HEK293 (cell line): ENCODE results near the gene TRAPPC6A.
A peak's percentile ranks its signal among the peaks of the same experiment; 100 is the strongest.

ENCODE experiments used
- CTCF ChIA-PET: fragments of 350-600 bp; formaldehyde crosslinking; extraction: SDS; loops from one replicate; lab custom pipeline; 2021; ENCODE audit warnings: antibody characterized with exemption; lab: Yijun Ruan, JAX
- POLR2A ChIA-PET: fragments of 300-600 bp; formaldehyde crosslinking; extraction: SDS; loops from one replicate; lab custom pipeline; 2020; ENCODE audit warnings: antibody characterized with exemption, inconsistent platforms; lab: Yijun Ruan, JAX
- H3K27ac ChIP-seq: fragments of 200-500 bp; sonication (Bioruptor generic); 2 replicates; pipeline ENCODE4 v1.5.1; 2014; ENCODE audit warnings: low read depth, low read length, control low read depth, inconsistent platforms; ENCODE audit errors: extremely low read depth
- H3K36me3 ChIP-seq, 2 experiments: fragments of 200-500 bp in 1 of 2; sonication (Bioruptor generic) in 1 of 2; 1 replicate in 1 of 2; 2 replicates in 1 of 2; pipeline ENCODE4 v1.5.1; 2014 to 2017; ENCODE audit warnings: inconsistent platforms in 2 of 2, low read length in 2 of 2; ENCODE audit not compliant: control insufficient read depth in 2 of 2, insufficient read depth in 1 of 2
- H3K4me1 ChIP-seq: fragments of 200-500 bp; sonication (Bioruptor generic); 2 replicates; pipeline ENCODE4 v1.5.1; 2014; ENCODE audit warnings: mild to moderate bottlenecking, low read length, inconsistent platforms; ENCODE audit not compliant: control insufficient read depth, insufficient read depth
- H3K4me3 ChIP-seq: 2 replicates; pipeline ENCODE4 v1.5.1; 2011; ENCODE audit warnings: low read depth, mild to moderate bottlenecking, control low read depth, low read length, moderate library complexity
- H3K9me3 ChIP-seq: fragments of 200-500 bp; sonication (Bioruptor generic); 2 replicates; pipeline ENCODE4 v1.5.1; 2014; ENCODE audit warnings: low read depth, low read length, inconsistent platforms; ENCODE audit not compliant: control insufficient read depth, insufficient read depth
- GLIS2 ChIP-seq: fragments of 450-650 bp; formaldehyde crosslinking; IDR thresholded peaks from 2 replicates; pipeline ENCODE4 v1.5.1; 2016; ENCODE audit warnings: missing biosample characterization, missing genetic modification characterization
- KLF1 ChIP-seq: fragments of 450-650 bp; formaldehyde crosslinking; IDR thresholded peaks from 2 replicates; pipeline ENCODE4 v1.5.1; 2016; ENCODE audit warnings: missing biosample characterization, missing genetic modification characterization
- PRDM1 ChIP-seq: fragments of 450-650 bp; formaldehyde crosslinking; IDR thresholded peaks from 2 replicates; pipeline ENCODE4; 2016; ENCODE audit warnings: missing biosample characterization, missing genetic modification characterization
- YY1 ChIP-seq: fragments of 450-650 bp; formaldehyde crosslinking; IDR thresholded peaks from 2 replicates; pipeline ENCODE4 v1.5.1; 2018; ENCODE audit warnings: missing biosample characterization, missing genetic modification characterization
- ZBTB17 ChIP-seq: fragments of 450-650 bp; formaldehyde crosslinking; IDR thresholded peaks from 2 replicates; pipeline ENCODE4 v1.5.1; 2016; ENCODE audit warnings: missing biosample characterization, missing genetic modification characterization
- ZBTB20 ChIP-seq: fragments of 450-650 bp; formaldehyde crosslinking; IDR thresholded peaks from 2 replicates; pipeline ENCODE4 v1.5.1; 2016; ENCODE audit warnings: missing biosample characterization, missing genetic modification characterization
- ZEB2 ChIP-seq: fragments of 450-650 bp; formaldehyde crosslinking; IDR thresholded peaks from 2 replicates; pipeline ENCODE4 v1.5.1; 2016; ENCODE audit warnings: missing biosample characterization, missing genetic modification characterization
- ZNF16 ChIP-seq: fragments of 450-650 bp; formaldehyde crosslinking; IDR thresholded peaks from 2 replicates; pipeline ENCODE4 v1.5.1; 2016; ENCODE audit warnings: low read depth, missing biosample characterization, missing genetic modification characterization
- ZNF2 ChIP-seq: fragments of 450-650 bp; formaldehyde crosslinking; IDR thresholded peaks from 2 replicates; pipeline ENCODE4 v1.5.1; 2016; ENCODE audit warnings: missing biosample characterization, missing genetic modification characterization
- ZNF24 ChIP-seq: fragments of 450-650 bp; formaldehyde crosslinking; IDR thresholded peaks from 2 replicates; pipeline ENCODE4 v1.5.1; 2016; ENCODE audit warnings: missing biosample characterization, missing genetic modification characterization
- ZNF292 ChIP-seq: fragments of 450-650 bp; formaldehyde crosslinking; IDR thresholded peaks from 2 replicates; pipeline ENCODE4 v1.5.1; 2016; ENCODE audit warnings: low read depth, missing biosample characterization, missing genetic modification characterization, borderline replicate concordance
- ZNF341 ChIP-seq: fragments of 450-650 bp; formaldehyde crosslinking; IDR thresholded peaks from 2 replicates; pipeline ENCODE4; 2016; ENCODE audit warnings: low read depth, missing biosample characterization, missing genetic modification characterization
- ZNF350 ChIP-seq: fragments of 450-650 bp; formaldehyde crosslinking; IDR thresholded peaks from 2 replicates; pipeline ENCODE4 v1.5.0; 2017; ENCODE audit warnings: missing biosample characterization, mild to moderate bottlenecking, missing genetic modification characterization
- ZNF366 ChIP-seq: fragments of 450-650 bp; formaldehyde crosslinking; conservative IDR thresholded peaks from 2 replicates; pipeline ENCODE4 v1.5.1; 2016; ENCODE audit warnings: missing biosample characterization, missing genetic modification characterization
- ZNF391 ChIP-seq: fragments of 450-650 bp; formaldehyde crosslinking; IDR thresholded peaks from 2 replicates; pipeline ENCODE4 v1.5.1; 2016; ENCODE audit warnings: low read depth, missing biosample characterization, missing genetic modification characterization, borderline replicate concordance
- ZNF426 ChIP-seq: fragments of 450-650 bp; formaldehyde crosslinking; IDR thresholded peaks from 2 replicates; pipeline ENCODE4 v1.5.1; 2017; ENCODE audit warnings: missing biosample characterization, missing genetic modification characterization, mild to moderate bottlenecking, inconsistent platforms, moderate library complexity
- ZNF514 ChIP-seq: fragments of 450-650 bp; formaldehyde crosslinking; IDR thresholded peaks from 2 replicates; pipeline ENCODE4 v1.5.1; 2016; ENCODE audit warnings: missing biosample characterization, missing genetic modification characterization
- ZNF529 ChIP-seq: fragments of 450-650 bp; formaldehyde crosslinking; IDR thresholded peaks from 2 replicates; pipeline ENCODE4 v1.5.1; 2017; ENCODE audit warnings: missing genetic modification characterization, missing biosample characterization; ENCODE audit not compliant: insufficient replicate concordance
- ZNF654 ChIP-seq: fragments of 450-650 bp; formaldehyde crosslinking; IDR thresholded peaks from 2 replicates; pipeline ENCODE4 v1.5.1; 2016; ENCODE audit warnings: low read depth, missing biosample characterization, missing genetic modification characterization
- ZNF660 ChIP-seq: fragments of 450-650 bp; IDR thresholded peaks from 2 replicates; pipeline ENCODE4 v1.5.1; 2018; ENCODE audit warnings: missing biosample characterization, mild to moderate bottlenecking, missing genetic modification characterization
- ZSCAN30 ChIP-seq: fragments of 450-650 bp; IDR thresholded peaks from 2 replicates; pipeline ENCODE4 v1.5.1; 2018; ENCODE audit warnings: missing biosample characterization, mild to moderate bottlenecking, missing genetic modification characterization, moderate library complexity
- ZXDB ChIP-seq: fragments of 450-650 bp; formaldehyde crosslinking; IDR thresholded peaks from 2 replicates; pipeline ENCODE4 v1.5.1; 2016; ENCODE audit warnings: missing biosample characterization, missing genetic modification characterization
- TF ChIP-seq, protein P1 (sequence below): fragments of 450-650 bp; formaldehyde crosslinking; IDR thresholded peaks from 2 replicates; pipeline ENCODE4 v1.5.1; 2017; ENCODE audit warnings: missing biosample characterization, missing genetic modification characterization
- TF ChIP-seq, protein P2 (sequence below): fragments of 450-650 bp; formaldehyde crosslinking; conservative IDR thresholded peaks from 2 replicates; pipeline ENCODE4 v1.5.1; 2016; ENCODE audit warnings: low read depth, missing biosample characterization, missing genetic modification characterization
- TF ChIP-seq, protein P3 (sequence below): fragments of 450-650 bp; formaldehyde crosslinking; IDR thresholded peaks from 2 replicates; pipeline ENCODE4 v1.5.1; 2017; ENCODE audit warnings: missing biosample characterization, missing genetic modification characterization

TRAPPC6A gene

DNA sequence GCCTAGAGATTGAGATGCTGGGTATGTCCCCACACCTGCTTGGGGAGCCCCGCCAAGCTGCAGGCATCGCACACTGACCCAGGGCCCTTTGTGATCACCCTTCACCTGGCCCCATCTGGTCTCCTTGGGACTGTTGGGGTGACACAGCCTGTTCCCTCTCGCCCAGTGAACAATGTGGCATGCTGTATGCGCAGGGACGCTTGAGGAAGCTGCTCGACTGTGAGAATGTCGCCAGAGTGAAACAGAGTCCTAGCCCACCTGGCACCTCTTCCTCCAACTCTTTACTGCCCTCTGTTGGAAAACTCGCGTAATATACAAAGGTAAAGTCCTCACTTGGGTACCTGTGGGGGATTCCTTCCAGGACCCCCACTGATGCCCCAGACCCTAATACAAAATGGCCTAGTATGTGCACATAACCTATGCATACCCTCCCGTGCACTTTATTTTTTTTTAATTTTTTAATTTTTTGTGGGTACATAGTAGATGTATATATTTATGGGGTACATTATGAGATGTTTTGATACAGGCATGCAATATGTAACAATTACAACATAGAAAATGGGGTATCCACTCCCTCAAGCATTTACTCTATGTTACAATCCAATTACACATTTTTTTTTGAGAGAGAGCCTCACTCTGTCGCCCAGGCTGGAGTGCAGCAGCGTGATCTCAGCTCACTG, 9.5 kb upstream of the TRAPPC6A start:
- Histone ChIP-seq H3K27ac (no peak overlapping the region), H3K36me3 (no peaks in the 10 kb centered on the region), H3K4me3 (no peak overlapping the region), H3K9me3 (no peaks in the 10 kb centered on the region), H3K4me1 (no peaks in the 10 kb centered on the region)
- CTCF ChIA-PET: interaction anchor here (0.6 to 3.1 kb wide), 17 partner anchors 9 to 617 kb away, joined by 3 to 16 read pairs (median 3); partner anchors contain the start of genes BLOC1S3 and TRAPPC6A
- TF ChIP-seq ZNF350 (tag by site-specific recombination) (no peak), ZNF2 (tag by site-specific recombination) (no peak), ZEB2 (tag by site-specific recombination) (peak; percentile 30; the same call in 1 of the 2 replicates), YY1 (tag by site-specific recombination) (no peak), ZNF660 (tag by site-specific recombination) (0 out of 2 replicates have a peak, but pooled peaks have one; percentile 13), ZNF654 (tag by site-specific recombination) (peak; percentile 41), ZNF16 (tag by site-specific recombination) (no peak), GLIS2 (tag by site-specific recombination) (peak; percentile 44), ZXDB (tag by site-specific recombination) (no peak)
- TF ChIP-seq, protein P1, sequence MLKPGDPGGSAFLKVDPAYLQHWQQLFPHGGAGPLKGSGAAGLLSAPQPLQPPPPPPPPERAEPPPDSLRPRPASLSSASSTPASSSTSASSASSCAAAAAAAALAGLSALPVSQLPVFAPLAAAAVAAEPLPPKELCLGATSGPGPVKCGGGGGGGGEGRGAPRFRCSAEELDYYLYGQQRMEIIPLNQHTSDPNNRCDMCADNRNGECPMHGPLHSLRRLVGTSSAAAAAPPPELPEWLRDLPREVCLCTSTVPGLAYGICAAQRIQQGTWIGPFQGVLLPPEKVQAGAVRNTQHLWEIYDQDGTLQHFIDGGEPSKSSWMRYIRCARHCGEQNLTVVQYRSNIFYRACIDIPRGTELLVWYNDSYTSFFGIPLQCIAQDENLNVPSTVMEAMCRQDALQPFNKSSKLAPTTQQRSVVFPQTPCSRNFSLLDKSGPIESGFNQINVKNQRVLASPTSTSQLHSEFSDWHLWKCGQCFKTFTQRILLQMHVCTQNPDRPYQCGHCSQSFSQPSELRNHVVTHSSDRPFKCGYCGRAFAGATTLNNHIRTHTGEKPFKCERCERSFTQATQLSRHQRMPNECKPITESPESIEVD (tag by site-specific recombination): no peak
- TF ChIP-seq, protein P2, sequence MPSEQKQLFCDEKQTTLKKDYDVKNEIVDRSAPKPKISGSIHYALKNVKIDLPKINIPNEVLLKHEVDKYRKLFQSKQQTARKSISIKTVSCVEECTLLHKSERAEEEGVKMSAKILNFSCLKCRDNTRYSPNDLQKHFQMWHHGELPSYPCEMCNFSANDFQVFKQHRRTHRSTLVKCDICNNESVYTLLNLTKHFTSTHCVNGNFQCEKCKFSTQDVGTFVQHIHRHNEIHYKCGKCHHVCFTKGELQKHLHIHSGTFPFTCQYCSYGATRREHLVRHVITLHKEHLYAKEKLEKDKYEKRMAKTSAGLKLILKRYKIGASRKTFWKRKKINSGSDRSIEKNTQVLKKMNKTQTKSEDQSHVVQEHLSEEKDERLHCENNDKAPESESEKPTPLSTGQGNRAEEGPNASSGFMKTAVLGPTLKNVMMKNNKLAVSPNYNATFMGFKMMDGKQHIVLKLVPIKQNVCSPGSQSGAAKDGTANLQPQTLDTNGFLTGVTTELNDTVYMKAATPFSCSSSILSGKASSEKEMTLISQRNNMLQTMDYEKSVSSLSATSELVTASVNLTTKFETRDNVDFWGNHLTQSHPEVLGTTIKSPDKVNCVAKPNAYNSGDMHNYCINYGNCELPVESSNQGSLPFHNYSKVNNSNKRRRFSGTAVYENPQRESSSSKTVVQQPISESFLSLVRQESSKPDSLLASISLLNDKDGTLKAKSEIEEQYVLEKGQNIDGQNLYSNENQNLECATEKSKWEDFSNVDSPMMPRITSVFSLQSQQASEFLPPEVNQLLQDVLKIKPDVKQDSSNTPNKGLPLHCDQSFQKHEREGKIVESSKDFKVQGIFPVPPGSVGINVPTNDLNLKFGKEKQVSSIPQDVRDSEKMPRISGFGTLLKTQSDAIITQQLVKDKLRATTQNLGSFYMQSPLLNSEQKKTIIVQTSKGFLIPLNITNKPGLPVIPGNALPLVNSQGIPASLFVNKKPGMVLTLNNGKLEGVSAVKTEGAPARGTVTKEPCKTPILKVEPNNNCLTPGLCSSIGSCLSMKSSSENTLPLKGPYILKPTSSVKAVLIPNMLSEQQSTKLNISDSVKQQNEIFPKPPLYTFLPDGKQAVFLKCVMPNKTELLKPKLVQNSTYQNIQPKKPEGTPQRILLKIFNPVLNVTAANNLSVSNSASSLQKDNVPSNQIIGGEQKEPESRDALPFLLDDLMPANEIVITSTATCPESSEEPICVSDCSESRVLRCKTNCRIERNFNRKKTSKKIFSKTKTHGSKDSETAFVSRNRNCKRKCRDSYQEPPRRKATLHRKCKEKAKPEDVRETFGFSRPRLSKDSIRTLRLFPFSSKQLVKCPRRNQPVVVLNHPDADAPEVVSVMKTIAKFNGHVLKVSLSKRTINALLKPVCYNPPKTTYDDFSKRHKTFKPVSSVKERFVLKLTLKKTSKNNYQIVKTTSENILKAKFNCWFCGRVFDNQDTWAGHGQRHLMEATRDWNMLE: no peak
- POLR2A ChIA-PET: interaction anchor here (0.6 kb wide), 1 partner anchor 64 kb away, joined by 3 read pairs; no protein-coding TSS in a partner anchor

DNA sequence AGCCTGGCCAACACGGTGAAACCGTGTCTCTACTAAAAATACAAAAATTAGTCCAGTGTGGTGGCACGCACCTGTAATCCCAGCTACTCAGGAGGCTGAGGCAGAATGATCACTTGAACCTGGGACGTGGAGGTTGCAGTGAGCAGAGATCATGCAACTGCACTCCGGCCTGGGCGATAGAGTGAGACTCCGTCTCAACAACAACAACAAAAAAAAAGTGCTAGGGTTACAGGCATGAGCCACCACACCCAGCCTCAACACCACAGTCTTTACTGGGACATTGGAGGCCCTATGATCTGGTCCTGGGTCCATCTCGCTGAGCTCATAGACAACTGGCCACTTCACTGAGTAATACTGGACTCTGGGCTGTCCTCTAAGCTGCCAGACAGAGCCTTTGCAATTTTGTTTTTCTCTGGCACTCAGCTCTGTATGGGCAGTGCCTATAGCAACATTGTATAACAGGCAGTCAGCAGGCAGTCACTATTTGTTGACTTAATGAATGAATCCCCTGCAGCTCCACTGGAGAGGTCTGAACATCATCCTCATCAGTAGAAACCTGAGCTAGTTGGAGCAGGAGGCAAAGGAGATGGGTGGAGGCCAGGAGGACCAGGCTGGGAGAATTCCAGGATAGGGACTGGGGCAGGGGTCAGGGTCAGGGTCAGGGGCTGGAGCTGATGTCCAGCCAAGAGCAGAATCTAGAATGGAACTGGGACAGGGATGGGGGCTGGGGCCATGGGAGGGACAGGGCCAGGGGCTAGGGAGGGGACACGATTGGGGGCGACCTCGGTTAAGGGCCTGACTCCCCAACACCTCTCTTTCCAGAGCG, 8.7 kb upstream of the TRAPPC6A start:
- peaks cover 0 to under 1% of the 10 kb centered on the region in 2 experiments; a peak in 1 of 3 replicates for H3K36me3 ChIP-seq
- no peak overlapping the region for H3K4me3 ChIP-seq
- no peak overlapping the region for H3K27ac ChIP-seq
- ChIA-PET POLR2A (no interaction called here), CTCF (interaction anchor here (0.6 to 3.1 kb wide), 11 partner anchors 8 to 616 kb away, joined by 3 to 16 read pairs (median 3); partner anchors contain the start of genes BLOC1S3 and TRAPPC6A)
- no peaks in the 10 kb centered on the region for H3K9me3 ChIP-seq
- H3K4me1 ChIP-seq: no peaks in the 10 kb centered on the region
- TF ChIP-seq PRDM1 (no peak), ZNF391 (no peak), ZXDB (tag by site-specific recombination) (no peak), ZBTB20 (tag by site-specific recombination) (no peak), ZNF24 (tag by site-specific recombination) (peak; percentile 61; the same call in 1 of the 2 replicates), ZNF426 (tag by site-specific recombination) (no peak), ZNF366 (tag by site-specific recombination) (no peak), ZNF529 (no peak), ZNF341 (tag by site-specific recombination) (no peak), ZBTB17 (tag by site-specific recombination) (peak; percentile 91), ZNF292 (tag by site-specific recombination) (no peak), KLF1 (tag by site-specific recombination) (0 out of 2 replicates have a peak, but pooled peaks have one; percentile 9), ZSCAN30 (tag by site-specific recombination) (no peak), ZNF514 (no peak)
- TF ChIP-seq, protein P3, sequence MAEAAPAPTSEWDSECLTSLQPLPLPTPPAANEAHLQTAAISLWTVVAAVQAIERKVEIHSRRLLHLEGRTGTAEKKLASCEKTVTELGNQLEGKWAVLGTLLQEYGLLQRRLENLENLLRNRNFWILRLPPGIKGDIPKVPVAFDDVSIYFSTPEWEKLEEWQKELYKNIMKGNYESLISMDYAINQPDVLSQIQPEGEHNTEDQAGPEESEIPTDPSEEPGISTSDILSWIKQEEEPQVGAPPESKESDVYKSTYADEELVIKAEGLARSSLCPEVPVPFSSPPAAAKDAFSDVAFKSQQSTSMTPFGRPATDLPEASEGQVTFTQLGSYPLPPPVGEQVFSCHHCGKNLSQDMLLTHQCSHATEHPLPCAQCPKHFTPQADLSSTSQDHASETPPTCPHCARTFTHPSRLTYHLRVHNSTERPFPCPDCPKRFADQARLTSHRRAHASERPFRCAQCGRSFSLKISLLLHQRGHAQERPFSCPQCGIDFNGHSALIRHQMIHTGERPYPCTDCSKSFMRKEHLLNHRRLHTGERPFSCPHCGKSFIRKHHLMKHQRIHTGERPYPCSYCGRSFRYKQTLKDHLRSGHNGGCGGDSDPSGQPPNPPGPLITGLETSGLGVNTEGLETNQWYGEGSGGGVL (tag by site-specific recombination): no peak
